WERI-Rb-1 (cell line): ENCODE measurements around the gene ADARB1.

Source experiments
- DNase-seq: peaks from one replicate; pipeline ENCODE4 v3.0.0-alpha.2; 2020
- H3K27ac ChIP-seq: fragments of 250-450 bp; sonication (Bioruptor Pico); 2 replicates; pipeline ENCODE4 v1.5.1; 2020; ENCODE audit warnings: mild to moderate bottlenecking, moderate library complexity
- H3K27me3 ChIP-seq: fragments of 250-450 bp; sonication (Bioruptor Pico); 2 replicates; pipeline ENCODE4 v1.5.1; 2021; ENCODE audit warnings: mild to moderate bottlenecking, low read depth, moderate library complexity; ENCODE audit not compliant: insufficient read depth, severe bottlenecking
- H3K36me3 ChIP-seq: fragments of 250-450 bp; sonication (Bioruptor Pico); 2 replicates; pipeline ENCODE4 v1.5.1; 2020; ENCODE audit warnings: mild to moderate bottlenecking, moderate library complexity
- H3K4me3 ChIP-seq: 2 replicates; pipeline ENCODE4 v1.5.1; 2011; ENCODE audit warnings: low read depth, mild to moderate bottlenecking, control low read depth, low read length
- H3K9me3 ChIP-seq: fragments of 250-450 bp; sonication (Bioruptor Pico); 2 replicates; pipeline ENCODE4 v1.5.1; 2021; ENCODE audit warnings: mild to moderate bottlenecking, moderate library complexity; ENCODE audit not compliant: severe bottlenecking
- TF ChIP-seq, protein P1 (sequence below): IDR thresholded peaks from 2 replicates; pipeline ENCODE4 v1.5.1; 2011; ENCODE audit warnings: low read depth, mild to moderate bottlenecking, control low read depth, inconsistent platforms, low read length

ADARB1 gene

DNA sequence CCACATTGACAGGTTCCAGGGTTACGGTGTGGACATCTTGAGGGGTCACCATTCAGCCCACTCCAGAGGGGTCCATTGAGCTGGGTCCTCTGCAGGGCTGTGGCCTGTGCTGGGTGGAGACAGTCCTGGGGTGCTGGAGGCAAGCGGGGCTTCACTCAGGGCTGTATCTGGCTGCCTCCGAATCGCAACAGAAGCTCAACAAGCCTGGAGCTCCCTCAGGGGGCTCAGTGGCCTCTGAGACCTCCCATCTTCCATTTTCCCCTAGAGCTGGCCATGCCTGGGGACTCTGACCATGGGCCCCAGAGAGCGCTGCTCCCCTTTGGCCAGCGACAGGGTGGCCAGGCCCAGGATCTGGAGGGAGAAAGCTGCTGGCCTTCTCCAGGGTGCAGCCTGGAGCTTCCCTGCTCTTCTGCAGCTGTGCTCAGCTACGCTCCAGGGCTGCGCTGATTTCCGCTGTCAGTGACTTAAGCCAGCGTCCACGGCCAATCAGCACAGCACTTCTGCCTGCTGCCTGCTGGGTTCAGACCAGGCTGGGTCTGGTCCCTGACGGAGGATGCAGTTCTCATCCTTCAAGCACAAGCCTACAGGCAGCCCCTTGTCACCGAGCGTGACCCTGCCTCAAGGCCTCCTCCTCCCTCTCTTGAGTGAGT is 45.0 kb upstream of the ADARB1 start:
- Histone ChIP-seq H3K9me3 (peaks cover 6% of the 10 kb centered on the region), H3K27me3 (no peaks in the 10 kb centered on the region), H3K27ac (peak overlapping the region; percentile 91), H3K36me3 (no peaks in the 10 kb centered on the region), H3K4me3 (peak overlapping the region; percentile 38)
- TF ChIP-seq, protein P1, sequence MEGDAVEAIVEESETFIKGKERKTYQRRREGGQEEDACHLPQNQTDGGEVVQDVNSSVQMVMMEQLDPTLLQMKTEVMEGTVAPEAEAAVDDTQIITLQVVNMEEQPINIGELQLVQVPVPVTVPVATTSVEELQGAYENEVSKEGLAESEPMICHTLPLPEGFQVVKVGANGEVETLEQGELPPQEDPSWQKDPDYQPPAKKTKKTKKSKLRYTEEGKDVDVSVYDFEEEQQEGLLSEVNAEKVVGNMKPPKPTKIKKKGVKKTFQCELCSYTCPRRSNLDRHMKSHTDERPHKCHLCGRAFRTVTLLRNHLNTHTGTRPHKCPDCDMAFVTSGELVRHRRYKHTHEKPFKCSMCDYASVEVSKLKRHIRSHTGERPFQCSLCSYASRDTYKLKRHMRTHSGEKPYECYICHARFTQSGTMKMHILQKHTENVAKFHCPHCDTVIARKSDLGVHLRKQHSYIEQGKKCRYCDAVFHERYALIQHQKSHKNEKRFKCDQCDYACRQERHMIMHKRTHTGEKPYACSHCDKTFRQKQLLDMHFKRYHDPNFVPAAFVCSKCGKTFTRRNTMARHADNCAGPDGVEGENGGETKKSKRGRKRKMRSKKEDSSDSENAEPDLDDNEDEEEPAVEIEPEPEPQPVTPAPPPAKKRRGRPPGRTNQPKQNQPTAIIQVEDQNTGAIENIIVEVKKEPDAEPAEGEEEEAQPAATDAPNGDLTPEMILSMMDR, result no peak; the same call in 1 of the 2 replicates
- DNase-seq, result peak; percentile 96

GRCh38 chr21:45029948-45030681 is 44.3 kb upstream of the ADARB1 start:
- no peaks in the 10 kb centered on the region for H3K27me3 ChIP-seq
- H3K9me3 ChIP-seq, result no peaks in the 10 kb centered on the region
- peak overlapping the region; percentile 91 for H3K27ac ChIP-seq
- peak; percentile 89 for DNase-seq
- TF ChIP-seq, protein P1, result no peak
- H3K4me3 ChIP-seq, result peak overlapping the region; percentile 38
- H3K36me3 ChIP-seq, result no peaks in the 10 kb centered on the region

- DNase-seq, result no peak
- TF ChIP-seq, protein P1, result no peak
- no peaks in the 10 kb centered on the region for H3K27me3 ChIP-seq
- peaks cover 3% of the 10 kb centered on the region for H3K9me3 ChIP-seq
- H3K27ac ChIP-seq, result peak overlapping the region; percentile 91
- no peaks in the 10 kb centered on the region for H3K36me3 ChIP-seq
- H3K4me3 ChIP-seq, result no peak overlapping the region
These were observed 43.5 kb upstream of the ADARB1 start for GRCh38 chr21:45030682-45031570.

DNA sequence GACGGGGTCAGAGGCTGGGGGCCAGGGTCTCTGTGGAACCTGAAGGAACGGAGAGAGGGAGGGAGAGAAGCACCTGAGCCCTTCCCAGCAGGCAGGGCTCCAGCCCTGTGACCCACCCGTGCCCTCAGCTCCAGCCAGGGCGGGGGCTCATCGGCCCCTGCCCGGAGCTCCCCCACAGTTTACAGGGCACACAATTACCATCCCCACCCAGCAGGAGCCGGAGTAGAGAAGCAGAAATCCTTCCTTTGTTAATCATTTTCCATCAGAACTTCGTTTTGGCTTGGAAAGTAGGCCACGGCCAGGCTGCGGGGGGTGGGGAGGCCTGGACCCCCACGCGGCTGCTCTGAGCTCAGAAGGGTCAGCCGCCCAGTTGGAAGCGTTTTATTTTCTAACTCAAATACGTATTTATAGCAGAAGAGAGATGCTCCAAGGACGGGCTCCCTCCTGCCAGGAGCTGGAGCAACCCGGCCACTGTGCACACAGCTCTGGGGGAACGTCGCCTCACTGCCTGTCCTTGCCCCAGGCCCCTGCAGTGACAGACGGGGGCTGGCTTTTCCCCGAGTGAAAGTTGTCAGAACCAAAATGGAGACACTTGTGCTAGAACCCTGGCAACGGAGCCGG is 42.7 kb upstream of the ADARB1 start:
- Histone ChIP-seq H3K27ac (peak overlapping the region; percentile 91), H3K27me3 (no peaks in the 10 kb centered on the region), H3K36me3 (no peaks in the 10 kb centered on the region), H3K4me3 (no peak overlapping the region), H3K9me3 (peaks cover 11% of the 10 kb centered on the region)
- TF ChIP-seq, protein P1, result no peak
- DNase-seq, result no peak

DNA sequence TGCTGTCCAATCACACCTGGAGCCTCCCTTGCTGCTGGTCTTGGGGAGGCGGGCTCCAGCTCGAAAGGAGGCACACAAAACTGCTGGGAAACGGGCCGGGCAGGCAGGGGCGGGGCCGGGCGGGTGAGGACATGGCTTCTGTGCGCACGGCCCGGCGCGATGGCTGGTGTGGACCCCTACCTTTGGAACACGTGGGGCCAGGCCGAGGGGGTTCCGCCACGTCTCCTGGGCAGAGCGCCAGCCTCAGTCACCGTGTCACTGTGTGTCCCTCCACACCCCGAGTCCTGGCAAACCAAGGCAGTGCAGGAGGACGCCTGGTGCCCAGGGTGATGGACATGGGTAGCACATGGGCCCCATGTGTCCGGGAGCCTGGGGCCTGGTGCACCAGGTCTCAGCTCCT is 42.0 kb upstream of the ADARB1 start:
- H3K36me3 ChIP-seq, result no peaks in the 10 kb centered on the region
- H3K27ac ChIP-seq, result no peak overlapping the region
- H3K4me3 ChIP-seq, result no peak overlapping the region
- TF ChIP-seq, protein P1, result no peak
- DNase-seq, result no peak
- no peaks in the 10 kb centered on the region for H3K27me3 ChIP-seq
- H3K9me3 ChIP-seq, result peaks cover 17% of the 10 kb centered on the region
